BJ (cell line): ENCODE data around the gene MKX. TPM values are rescaled to one million over a fixed set of nuclear protein-coding genes. Genes with fewer than 3 reads are reported as not detected.

Source experiments
- CTCF ChIA-PET: fragments of 350-600 bp; formaldehyde crosslinking; extraction: SDS; loops from one replicate; lab custom pipeline; 2021; ENCODE audit warnings: antibody characterized with exemption, inconsistent platforms; lab: Yijun Ruan, JAX
- POLR2A ChIA-PET: fragments of 300-600 bp; sonication (Branson Sonifier 250); formaldehyde crosslinking; extraction: SDS; loops from one replicate; lab custom pipeline; 2021; ENCODE audit warnings: antibody characterized with exemption; lab: Charles Lee
- DNase-seq: peaks from one replicate; pipeline ENCODE4 v3.0.0-alpha.2; 2011; ENCODE audit warnings: low read depth
- H3K27me3 ChIP-seq: 2 replicates; pipeline ENCODE4 v1.6.0; 2011; ENCODE audit warnings: low read length; ENCODE audit not compliant: control insufficient read depth, insufficient read depth
- H3K36me3 ChIP-seq: 2 replicates; pipeline ENCODE4 v1.5.1; 2011; ENCODE audit warnings: low read length; ENCODE audit not compliant: control insufficient read depth, insufficient read depth
- H3K4me3 ChIP-seq: 2 replicates; pipeline ENCODE4 v1.5.1; 2011; ENCODE audit warnings: low read depth, mild to moderate bottlenecking, control low read depth, low read length
- polyA plus RNA-seq: library from polyadenylated mRNA; depleted of rRNA; stranded (reverse); fragments of >200 nt; gene quantifications from 2 replicates; pipeline ENCODE4 v1.2.3, GENCODE V29; 2011
- TF ChIP-seq, protein P1 (sequence below): IDR thresholded peaks from 2 replicates; pipeline ENCODE4 v1.5.1; 2011; ENCODE audit warnings: low read depth, mild to moderate bottlenecking, control low read depth, inconsistent platforms, low read length, moderate library complexity; ENCODE audit not compliant: insufficient read depth

MKX gene
- polyA plus RNA-seq, 1 experiment: 68.1 TPM

DNA sequence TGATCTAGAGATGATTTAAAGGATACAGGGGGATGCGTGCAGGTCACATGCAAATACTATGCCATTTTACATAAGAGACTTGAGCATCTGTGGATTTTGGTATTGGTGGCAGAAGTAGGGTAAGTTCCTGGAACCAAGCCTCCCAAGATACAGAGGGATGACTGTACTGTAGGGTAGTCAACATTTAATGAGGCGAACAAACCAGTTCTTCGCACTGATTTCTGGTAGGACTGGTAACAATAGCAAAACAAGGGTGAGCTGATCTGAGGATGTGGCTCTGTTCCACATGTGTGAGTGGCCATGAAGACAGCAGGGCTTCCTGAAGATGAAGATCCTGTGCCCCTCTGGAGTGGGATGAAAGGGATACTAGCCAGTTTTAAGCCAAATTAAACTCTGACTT is 36.3 kb downstream of the MKX start:
- POLR2A ChIA-PET: no interaction called here

DNA sequence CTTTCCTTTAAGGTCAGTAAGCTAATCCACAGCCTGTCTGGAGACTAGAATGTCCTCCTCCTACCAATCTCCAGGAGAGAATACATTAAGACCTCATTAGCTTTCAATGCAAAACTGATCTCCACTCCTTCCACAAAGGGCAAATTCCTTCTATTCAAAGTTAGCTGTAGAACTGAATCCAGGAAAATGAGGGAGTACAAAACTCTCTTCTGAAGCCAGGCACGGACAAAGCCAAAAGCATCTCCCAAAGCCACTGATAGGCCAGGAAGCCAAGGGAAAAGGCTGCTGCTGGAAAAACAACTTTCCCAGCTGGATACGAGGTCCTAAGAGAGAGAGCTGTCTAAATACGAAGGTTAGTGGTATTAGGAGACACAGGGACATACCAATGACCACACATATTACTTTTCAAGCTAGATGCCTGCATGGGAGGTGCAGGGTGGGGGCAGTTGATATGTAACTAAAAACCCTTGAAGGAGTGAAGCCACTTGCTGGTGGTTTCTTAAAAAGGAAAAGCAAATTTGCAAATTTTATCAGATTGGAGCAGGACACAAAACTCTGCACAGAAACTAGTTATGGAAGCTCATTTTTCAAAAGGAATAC is 43.6 kb downstream of the MKX start:
- POLR2A ChIA-PET: interaction anchor here (0.7 kb wide), 1 partner anchor 17 kb away, joined by 9 read pairs; no protein-coding TSS in a partner anchor
- no peak overlapping the region for H3K4me3 ChIP-seq

More for the DNA sequence above, 36.3 kb downstream of the MKX start:
- Histone ChIP-seq H3K36me3 (peaks cover 10% of the 10 kb centered on the region), H3K4me3 (no peak overlapping the region), H3K27me3 (no peaks in the 10 kb centered on the region)
- no peak for DNase-seq
- CTCF ChIA-PET: no interaction called here
- TF ChIP-seq, protein P1, sequence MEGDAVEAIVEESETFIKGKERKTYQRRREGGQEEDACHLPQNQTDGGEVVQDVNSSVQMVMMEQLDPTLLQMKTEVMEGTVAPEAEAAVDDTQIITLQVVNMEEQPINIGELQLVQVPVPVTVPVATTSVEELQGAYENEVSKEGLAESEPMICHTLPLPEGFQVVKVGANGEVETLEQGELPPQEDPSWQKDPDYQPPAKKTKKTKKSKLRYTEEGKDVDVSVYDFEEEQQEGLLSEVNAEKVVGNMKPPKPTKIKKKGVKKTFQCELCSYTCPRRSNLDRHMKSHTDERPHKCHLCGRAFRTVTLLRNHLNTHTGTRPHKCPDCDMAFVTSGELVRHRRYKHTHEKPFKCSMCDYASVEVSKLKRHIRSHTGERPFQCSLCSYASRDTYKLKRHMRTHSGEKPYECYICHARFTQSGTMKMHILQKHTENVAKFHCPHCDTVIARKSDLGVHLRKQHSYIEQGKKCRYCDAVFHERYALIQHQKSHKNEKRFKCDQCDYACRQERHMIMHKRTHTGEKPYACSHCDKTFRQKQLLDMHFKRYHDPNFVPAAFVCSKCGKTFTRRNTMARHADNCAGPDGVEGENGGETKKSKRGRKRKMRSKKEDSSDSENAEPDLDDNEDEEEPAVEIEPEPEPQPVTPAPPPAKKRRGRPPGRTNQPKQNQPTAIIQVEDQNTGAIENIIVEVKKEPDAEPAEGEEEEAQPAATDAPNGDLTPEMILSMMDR: no peak

DNA sequence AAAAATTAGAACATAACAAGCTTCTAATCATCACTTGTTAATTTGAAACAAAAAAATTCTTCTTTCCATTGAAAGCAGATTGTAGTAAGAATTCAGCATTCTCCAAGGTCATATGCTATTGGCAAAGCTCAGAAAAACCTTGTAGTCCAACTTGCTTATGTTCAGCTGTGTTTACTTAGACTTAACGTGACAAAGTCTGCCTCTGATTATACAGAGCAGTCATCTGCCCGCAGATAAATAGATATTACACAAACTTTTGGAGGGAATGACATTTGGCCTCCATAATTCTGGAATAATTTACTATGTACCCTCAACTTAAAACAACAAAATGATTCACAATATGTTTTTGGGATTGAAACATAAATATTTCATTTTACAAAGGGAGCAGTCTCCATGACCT is 45.8 kb downstream of the MKX start:
- H3K36me3 ChIP-seq: peaks cover 8% of the 10 kb centered on the region
- H3K27me3 ChIP-seq: no peaks in the 10 kb centered on the region
- DNase-seq: no peak
- no peak overlapping the region for H3K4me3 ChIP-seq
- ChIA-PET POLR2A (interaction anchor here (0.7 kb wide), 1 partner anchor 13 kb away, joined by 3 read pairs; no protein-coding TSS in a partner anchor), CTCF (interaction anchor here (0.5 to 1.0 kb wide), 2 partner anchors 42 to 374 kb away, joined by 3 read pairs; no protein-coding TSS in a partner anchor)
- TF ChIP-seq, protein P1: no peak

More for the DNA sequence above, 43.6 kb downstream of the MKX start:
- no peaks in the 10 kb centered on the region for H3K27me3 ChIP-seq
- H3K36me3 ChIP-seq: peaks cover 8% of the 10 kb centered on the region
- CTCF ChIA-PET: interaction anchor here (1.8 kb wide), 1 partner anchor 39 kb away, joined by 5 read pairs; no protein-coding TSS in a partner anchor
- TF ChIP-seq, protein P1: no peak
- no peak for DNase-seq

DNA sequence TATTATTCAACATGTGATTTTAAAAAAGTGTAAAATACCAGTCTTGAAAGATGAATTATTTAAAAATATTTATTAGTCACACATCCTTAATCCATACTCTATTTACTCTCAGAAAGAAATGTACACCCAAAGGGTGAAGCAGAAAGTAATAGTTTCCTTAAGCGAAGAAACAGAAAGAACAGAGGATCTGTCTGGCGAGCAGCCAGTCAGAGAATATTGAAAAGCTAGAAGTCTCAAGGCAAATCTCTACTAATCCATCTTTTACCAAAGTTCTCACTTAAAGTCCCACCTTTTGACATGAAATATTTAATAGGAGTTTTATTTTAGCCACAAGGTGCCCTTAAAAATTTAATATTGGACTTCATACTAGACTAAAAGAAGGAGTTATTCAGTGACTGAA is 46.7 kb downstream of the MKX start:
- no peaks in the 10 kb centered on the region for H3K27me3 ChIP-seq
- ChIA-PET CTCF (interaction anchor here (1.0 kb wide), 1 partner anchor 41 kb away, joined by 3 read pairs; no protein-coding TSS in a partner anchor), POLR2A (no interaction called here)
- no peak overlapping the region for H3K4me3 ChIP-seq
- DNase-seq: no peak
- peaks cover 8% of the 10 kb centered on the region for H3K36me3 ChIP-seq
- TF ChIP-seq, protein P1: no peak

DNA sequence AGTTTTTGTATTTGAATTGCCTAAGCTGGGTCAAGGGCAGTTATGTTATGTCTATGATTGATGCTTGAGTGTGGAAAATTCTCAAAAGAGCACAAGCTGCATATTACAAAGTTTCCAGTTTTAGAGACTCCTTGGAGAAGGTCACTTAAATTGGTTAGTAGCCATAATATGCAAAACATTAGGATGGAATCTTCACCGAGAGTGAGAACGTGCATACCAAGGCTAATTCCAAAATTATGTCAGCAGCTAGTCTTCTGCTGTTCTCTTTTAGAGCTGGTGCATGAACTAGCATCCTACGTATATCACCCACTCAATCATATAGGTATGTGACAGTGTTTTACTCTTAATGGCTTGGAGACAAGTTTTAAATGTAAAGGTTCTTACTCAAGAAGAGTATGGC is 49.2 kb downstream of the MKX start:
- TF ChIP-seq, protein P1: no peak
- DNase-seq: no peak
- ChIA-PET CTCF (no interaction called here), POLR2A (interaction anchor here (0.6 kb wide), 1 partner anchor 14 kb away, joined by 3 read pairs; no protein-coding TSS in a partner anchor)
- Histone ChIP-seq H3K36me3 (peaks cover 8% of the 10 kb centered on the region), H3K4me3 (no peak overlapping the region), H3K27me3 (no peaks in the 10 kb centered on the region)
